Measurements from ENCODE around the gene SLC44A1. TPM values are rescaled to one million over a fixed set of nuclear protein-coding genes. Genes with fewer than 3 reads are reported as not detected.

The SLC44A1 gene
- polyA plus RNA-seq, 1 experiment, result 6.6 TPM

DNA sequence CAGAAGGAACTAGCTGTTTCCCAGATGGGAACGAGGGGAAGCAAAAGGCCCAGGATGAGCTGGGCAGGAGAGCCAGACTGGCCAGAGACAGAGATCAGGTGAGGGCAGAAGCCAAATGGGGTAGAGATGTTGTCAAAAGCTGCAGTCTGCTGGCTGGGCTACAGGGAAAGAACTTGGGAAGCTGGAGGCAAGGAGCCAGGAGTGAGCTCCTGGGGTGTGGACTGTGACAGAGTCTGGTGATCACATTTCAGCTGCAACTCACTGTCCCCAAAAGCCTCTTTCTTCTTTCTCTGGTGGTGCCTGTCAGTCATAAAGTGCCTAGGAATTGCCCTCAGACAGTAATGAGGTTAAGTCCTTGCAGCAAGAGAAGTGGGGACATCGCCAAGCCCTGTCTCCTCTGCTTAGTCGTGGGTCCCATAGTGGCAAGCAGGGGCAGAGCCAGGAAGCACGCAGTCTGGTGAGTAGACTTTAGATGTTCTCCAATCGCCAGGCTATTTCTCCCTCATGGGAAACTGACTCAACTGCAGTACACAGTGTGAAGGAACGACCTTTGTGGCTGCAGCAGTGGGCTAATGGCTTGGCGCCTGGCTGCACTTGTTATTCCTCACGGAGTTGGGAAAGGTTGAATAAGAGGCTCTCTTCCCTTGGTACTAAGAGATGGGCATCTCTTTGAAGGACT lies 200.9 kb downstream of the SLC44A1 start:
- DNase-seq (ENCODE audit: low read depth), result no peak
- TF ChIP-seq, protein P1, sequence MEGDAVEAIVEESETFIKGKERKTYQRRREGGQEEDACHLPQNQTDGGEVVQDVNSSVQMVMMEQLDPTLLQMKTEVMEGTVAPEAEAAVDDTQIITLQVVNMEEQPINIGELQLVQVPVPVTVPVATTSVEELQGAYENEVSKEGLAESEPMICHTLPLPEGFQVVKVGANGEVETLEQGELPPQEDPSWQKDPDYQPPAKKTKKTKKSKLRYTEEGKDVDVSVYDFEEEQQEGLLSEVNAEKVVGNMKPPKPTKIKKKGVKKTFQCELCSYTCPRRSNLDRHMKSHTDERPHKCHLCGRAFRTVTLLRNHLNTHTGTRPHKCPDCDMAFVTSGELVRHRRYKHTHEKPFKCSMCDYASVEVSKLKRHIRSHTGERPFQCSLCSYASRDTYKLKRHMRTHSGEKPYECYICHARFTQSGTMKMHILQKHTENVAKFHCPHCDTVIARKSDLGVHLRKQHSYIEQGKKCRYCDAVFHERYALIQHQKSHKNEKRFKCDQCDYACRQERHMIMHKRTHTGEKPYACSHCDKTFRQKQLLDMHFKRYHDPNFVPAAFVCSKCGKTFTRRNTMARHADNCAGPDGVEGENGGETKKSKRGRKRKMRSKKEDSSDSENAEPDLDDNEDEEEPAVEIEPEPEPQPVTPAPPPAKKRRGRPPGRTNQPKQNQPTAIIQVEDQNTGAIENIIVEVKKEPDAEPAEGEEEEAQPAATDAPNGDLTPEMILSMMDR (IDR thresholded peaks at IDR 0.05; ENCODE audit: insufficient read depth, low read depth, low read length), result no peak
- no peaks in the 10 kb centered on the region for H3K36me3 ChIP-seq (ENCODE audit: control insufficient read depth, insufficient read depth, low read length)
- no peaks in the 10 kb centered on the region for H3K27me3 ChIP-seq (ENCODE audit: control insufficient read depth, insufficient read depth, low read length)
- CTCF ChIA-PET, result interaction anchor here (0.6 to 0.8 kb wide), 4 partner anchors 40 to 263 kb away, joined by 3 to 4 read pairs (median 4); partner anchors contain the start of gene SLC44A1
- POLR2A ChIA-PET, result no interaction called here
- H3K4me3 ChIP-seq (ENCODE audit: low read depth, low read length), result no peak overlapping the region

DNA sequence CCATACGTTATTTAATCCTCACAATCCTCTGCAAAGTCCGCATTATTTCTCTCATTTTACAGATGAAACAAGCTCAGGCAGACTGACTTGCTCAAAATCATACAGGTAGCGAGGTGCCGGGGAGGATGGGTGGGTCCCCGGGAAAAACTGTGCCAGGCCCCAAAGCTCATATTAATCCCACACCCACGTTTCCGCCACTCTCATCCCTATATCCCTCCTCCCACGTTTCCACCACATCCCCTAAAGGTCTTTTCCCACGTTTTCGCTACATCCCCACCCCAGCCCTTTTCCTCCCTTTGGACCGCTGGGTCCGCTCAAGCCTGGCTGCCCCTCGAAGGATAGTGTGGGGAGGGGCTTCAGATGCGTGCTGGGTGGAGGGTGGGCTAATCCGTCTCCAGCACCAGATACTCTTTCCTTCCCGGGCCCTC lies 202.9 kb downstream of the SLC44A1 start:
- DNase-seq (ENCODE audit: low read depth), result no peak
- TF ChIP-seq, protein P1 (IDR thresholded peaks at IDR 0.05; ENCODE audit: insufficient read depth, low read depth, low read length), result no peak
- Histone ChIP-seq H3K36me3 (ENCODE audit: control insufficient read depth, insufficient read depth, low read length) (no peaks in the 10 kb centered on the region), H3K27me3 (ENCODE audit: control insufficient read depth, insufficient read depth, low read length) (no peaks in the 10 kb centered on the region), H3K4me3 (ENCODE audit: low read depth, low read length) (peak overlapping the region; percentile 71)
- ChIA-PET POLR2A (interaction anchor here (0.5 kb wide), 1 partner anchor 586 kb away, joined by 7 read pairs; no protein-coding TSS in a partner anchor), CTCF (no interaction called here)

DNA sequence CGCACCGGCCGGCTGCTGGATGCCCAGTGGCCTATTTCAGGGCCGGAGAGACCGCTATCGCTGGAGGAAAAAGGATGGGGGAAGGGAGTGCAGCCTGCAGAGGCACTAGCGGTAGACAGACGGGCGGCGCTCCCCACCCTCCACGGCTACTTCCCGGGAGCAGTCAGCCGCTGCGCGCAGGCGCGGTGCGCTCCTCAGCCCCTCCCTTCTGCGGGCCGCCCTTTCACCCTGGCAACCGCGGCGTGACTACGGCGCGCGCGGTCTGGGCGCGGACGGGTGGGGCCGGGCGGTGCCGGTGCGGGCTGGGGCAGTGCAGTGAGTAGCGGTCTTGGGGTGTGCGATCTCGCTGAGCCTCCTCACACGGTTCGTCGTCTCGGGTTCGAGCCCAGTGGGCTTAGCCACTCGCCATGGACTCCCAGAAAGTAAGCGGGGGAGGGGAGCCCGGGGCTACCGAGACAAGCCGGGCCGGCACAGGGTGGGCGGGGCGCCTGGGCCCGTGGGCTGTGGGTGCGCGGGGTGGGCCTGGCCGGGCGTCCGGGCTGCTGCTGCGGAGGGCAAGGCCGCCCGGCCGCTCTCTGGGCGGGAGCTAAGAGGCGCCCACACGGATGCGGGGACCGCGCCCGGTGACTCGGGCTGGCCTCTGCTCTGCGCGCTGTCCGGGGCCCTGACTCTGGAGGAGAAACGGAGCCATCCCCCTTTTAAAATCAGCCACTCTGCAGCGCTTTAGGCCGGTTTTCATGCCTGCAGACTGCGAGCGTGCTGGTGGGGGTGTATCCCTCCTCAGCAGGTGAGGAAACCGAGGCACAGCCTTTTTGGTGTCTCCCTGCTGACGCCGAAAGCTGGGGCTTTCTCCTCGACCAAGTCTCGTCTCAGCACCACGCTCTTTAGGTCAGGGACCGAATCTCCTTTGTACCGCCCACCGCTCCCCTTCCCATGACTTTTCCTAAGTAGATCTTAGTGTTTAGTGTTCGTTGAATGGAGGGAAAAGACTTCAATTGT lies 203.7 kb downstream of the SLC44A1 start, which contains the start of gene FSD1L:
Gene FSD1L, plus strand, starts transcription at position 221 of the 999 bp plus-strand sequence. Its CDS starts 187 bp downstream, at position 408.
- no peaks in the 10 kb centered on the region for H3K36me3 ChIP-seq (ENCODE audit: control insufficient read depth, insufficient read depth, low read length)
- TF ChIP-seq, protein P1 (IDR thresholded peaks at IDR 0.05; ENCODE audit: insufficient read depth, low read depth, low read length), result peak; percentile 59
- ChIA-PET POLR2A (interaction anchor here (0.6 kb wide), 2 partner anchors 10 to 670 kb away, joined by 6 to 10 read pairs; no protein-coding TSS in a partner anchor), CTCF (no interaction called here)
- peak within 1 kb of the TSS; percentile 71 for H3K4me3 ChIP-seq (ENCODE audit: low read depth, low read length)
- no peaks in the 10 kb centered on the region for H3K27me3 ChIP-seq (ENCODE audit: control insufficient read depth, insufficient read depth, low read length)
- peak; percentile 51 for DNase-seq (ENCODE audit: low read depth)

DNA sequence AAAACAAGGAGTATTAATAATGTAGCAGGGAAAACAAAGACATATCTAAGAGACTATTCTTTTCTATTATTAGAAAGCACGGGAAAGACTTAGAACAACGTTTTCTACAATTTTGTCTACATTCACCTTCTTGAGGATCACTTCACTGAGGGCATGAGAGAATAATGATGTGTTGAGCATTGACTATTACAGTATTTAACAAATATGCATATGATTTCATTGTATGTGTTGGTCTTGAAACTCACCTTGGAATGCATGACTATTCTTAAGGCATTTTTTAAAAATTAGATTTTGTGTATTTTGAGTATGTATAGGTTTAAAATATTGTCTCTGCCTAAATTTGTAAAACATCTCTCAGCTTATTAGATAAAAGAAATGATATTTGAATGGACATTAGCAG lies 204.6 kb downstream of the SLC44A1 start:
- TF ChIP-seq, protein P1 (IDR thresholded peaks at IDR 0.05; ENCODE audit: insufficient read depth, low read depth, low read length), result no peak
- ChIA-PET POLR2A (interaction anchor here (0.6 kb wide), 1 partner anchor 163 kb away, joined by 3 read pairs; no protein-coding TSS in a partner anchor), CTCF (no interaction called here)
- H3K27me3 ChIP-seq (ENCODE audit: control insufficient read depth, insufficient read depth, low read length), result no peaks in the 10 kb centered on the region
- H3K36me3 ChIP-seq (ENCODE audit: control insufficient read depth, insufficient read depth, low read length), result no peaks in the 10 kb centered on the region
- peak overlapping the region; percentile 71 for H3K4me3 ChIP-seq (ENCODE audit: low read depth, low read length)
- no peak for DNase-seq (ENCODE audit: low read depth)
